ENCODE measurements around the gene CDH23.

- TF ChIP-seq CTCF (IDR thresholded peaks at IDR 0.05; ENCODE audit: low read depth, low read length, poor library complexity, severe bottlenecking) (no peak), EZH2phosphoT487 (IDR thresholded peaks at IDR 0.05; ENCODE audit: borderline replicate concordance, low read length) (no peak)
Measured at GRCh38 chr10:71580926-71581325, 184.2 kb downstream of the CDH23 start.
